DMS153 (cell line): ENCODE results near the gene SPINT4.
A peak's percentile ranks its signal among the peaks of the same experiment; 100 is the strongest.

Experiments used
- DNase-seq: peaks from one replicate; lab custom pipeline; 2025; lab: John Stamatoyannopoulos, UW

SPINT4 gene

DNA sequence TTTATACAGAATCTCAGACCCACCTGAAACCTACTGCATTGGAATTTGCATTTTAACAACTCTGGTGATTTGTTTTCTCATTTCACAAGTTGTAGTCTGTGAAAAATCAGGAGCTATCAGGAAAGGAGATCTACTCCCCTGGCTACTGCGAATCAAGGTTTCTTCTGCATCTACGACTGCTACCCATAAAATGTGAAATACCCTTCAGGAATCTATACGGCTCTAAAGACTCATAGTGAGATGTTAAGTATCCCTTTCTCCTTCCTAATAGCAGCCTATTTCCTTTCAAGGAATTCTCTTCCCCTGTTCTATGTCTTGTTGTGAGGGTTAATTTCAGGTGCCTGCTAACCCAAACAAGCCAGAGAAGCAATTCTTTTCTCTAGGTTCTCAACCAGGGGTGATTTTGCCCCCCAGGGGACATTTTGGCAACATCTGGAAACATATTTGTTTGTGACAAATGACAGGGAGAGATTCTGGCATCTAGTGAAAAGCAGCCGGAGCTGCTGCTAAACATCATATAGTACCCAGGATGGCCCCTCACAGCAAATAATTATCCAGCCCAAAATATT lies 43.2 kb downstream of the SPINT4 start:
- no peak for DNase-seq

DNA sequence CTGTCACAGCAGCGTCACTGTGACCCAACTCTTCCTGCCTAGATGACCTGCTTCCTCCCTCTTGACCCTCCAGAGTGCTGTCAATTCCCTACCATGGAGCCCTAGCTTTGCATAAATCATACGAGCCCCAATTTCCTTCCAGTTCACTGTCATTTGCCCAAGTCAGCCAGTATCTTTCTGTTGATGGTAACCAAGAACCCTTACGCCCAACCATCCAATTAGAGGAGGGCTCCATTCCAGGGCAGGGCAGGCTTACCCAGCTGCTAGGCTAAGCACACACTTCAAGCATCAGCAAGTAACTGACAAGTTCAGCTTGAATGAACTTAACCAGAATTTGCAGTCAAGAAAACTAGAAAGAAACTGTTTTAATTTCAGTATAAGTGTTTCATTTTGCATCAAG lies 43.8 kb downstream of the SPINT4 start:
- DNase-seq: no peak

DNA sequence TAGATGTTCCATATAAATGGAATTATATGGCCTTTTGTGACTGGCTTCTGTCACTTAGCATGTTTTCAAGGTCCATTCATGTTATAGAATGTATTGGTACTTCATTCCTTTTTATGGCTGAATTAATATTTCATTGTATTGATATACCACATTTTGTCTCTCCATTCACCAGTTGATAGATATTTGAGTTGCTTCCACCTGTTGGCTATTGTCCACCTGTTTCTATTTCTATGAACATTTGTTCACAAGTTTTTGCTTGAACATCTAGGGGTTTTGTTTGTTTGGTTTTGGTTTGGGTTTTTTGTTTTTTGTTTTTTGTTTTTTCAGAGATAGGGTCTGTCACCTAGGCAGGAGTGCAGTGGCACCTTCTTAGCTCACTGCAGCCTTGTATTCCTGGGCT lies 46.3 kb downstream of the SPINT4 start:
- DNase-seq: no peak

DNA sequence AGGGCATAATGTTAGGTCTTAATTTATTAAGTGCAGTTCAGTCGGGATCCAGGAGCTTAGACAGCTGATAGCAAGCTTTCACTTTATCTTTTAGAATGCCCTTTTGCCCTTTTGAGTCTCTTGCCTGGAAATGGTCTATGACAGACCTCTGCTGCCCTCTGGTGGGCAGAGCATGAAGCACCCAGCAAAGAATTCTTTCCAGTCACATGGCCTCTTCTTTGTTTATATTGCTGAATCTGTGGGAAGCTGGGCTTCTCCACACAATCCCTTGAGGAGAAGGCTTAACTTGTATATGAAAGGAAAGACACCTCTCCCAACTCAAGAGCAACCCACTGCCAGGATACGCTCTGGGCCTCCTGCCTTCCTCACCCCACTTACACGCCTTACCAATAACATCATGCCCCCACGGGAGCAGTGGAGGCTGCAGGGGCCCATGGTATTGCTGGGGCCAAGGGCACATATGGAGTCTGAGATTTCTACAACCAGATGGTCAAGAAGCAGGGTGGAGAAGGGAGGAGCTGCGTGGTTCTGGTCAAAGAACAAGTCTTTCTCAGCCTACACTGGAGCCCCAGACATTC lies 49.1 kb downstream of the SPINT4 start:
- peak; percentile 73 for DNase-seq

DNA sequence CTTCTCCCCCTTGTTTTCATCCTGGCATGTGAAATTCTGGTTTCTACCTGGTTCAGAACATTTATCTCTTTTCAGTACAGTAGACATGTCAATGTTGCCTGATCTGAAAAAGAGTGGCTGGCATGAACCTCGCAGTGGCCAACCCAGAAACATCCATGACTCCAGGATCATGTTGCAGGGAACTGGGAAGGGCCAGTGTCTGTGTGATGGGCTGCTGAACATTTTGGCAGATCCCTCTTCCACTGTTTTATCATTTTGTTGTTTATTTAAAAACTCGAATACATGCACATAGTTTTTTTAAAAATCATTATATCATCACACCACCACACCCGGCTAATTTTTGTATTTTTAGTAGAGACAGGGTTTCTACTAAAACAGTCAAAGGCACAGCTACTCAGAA lies 50.5 kb downstream of the SPINT4 start:
- no peak for DNase-seq

DNA sequence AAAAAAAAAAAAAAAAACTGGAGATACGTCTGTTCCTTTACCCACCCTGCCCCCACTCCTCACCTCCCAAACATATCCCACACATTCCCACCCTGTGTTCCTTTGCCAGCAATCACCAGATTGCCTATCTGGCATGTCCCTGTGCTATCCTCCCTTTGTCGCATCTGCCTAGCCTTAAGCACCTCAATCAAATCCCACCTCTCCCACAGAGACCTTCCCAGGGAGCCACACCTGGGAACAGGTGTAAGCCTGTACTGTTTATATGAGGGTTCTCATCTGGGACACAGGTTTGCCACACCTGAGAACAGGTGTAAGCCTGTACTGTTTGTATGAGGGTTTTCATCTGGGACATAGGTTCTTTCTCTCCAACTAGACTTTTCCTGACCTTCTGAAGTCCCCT lies 52.8 kb downstream of the SPINT4 start:
- no peak for DNase-seq

DNA sequence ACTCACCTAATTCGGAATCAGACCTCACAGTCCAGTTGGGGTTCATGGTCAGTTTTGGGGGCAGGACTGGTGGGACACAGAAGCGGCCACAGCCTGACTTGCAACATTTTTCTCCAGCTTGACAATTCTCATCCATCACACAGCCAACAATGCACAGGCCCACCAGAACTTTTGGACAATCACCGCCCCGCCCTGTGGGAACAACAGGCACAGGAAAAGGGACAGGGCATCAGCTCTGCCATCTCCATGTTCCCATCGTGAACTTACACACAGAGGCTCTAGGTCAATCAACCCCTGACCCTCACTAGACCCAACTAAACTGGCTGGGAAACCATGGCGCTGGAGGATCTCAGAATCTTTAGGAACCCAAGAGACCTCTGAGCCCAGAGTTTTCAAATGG lies 53.3 kb downstream of the SPINT4 start:
- DNase-seq: no peak
